K562 (cell line): ENCODE results near the gene WDR1. TPM values are rescaled to one million over a fixed set of nuclear protein-coding genes. Genes with fewer than 3 reads are reported as not detected.

Experiments used
- ATAC-seq: fragments of 200-7000 bp; cut with Tn5 transposase; 3 replicates; pipeline ENCODE4 v1.9.1; 2020; ENCODE audit warnings: moderate library complexity
- BruUV-seq: library from RNA; stranded (reverse); fragments of 400-500 nt; replicated peaks from 2 replicates; lab custom pipeline; 2021; lab: Mats Ljungman, UMichigan
- CTCF ChIA-PET: fragments of 300-600 bp; formaldehyde crosslinking; extraction: SDS; loops from one replicate; lab custom pipeline; 2021; ENCODE audit warnings: low intra/inter-chr PET ratio; lab: Yijun Ruan, JAX
- POLR2A ChIA-PET: fragments of 300-600, 350-650 bp; sonication (Branson Sonifier 250); formaldehyde crosslinking; extraction: SDS; loops from one replicate; lab custom pipeline; 2021; ENCODE audit warnings: antibody characterized with exemption, inconsistent platforms; lab: Yijun Ruan, JAX
- DNase-seq, 4 experiments: peaks; one replicate each; pipeline versions ENCODE4 v3.0.0 to v3.0.0-alpha.2; 2011 to 2018; ENCODE audit warnings: low spot score in 3 of 4, mixed read lengths in 3 of 4; ENCODE audit errors: extremely low read depth in 1 of 4
- FAIRE-seq: peaks from 2 replicates; lab custom pipeline; 2011; peaks lifted over from hg19 to GRCh38; lab: Jason Lieb, UNC
- H2AFZ ChIP-seq: 2 replicates; pipeline ENCODE4 v1.6.0; 2011; ENCODE audit warnings: low read depth, low read length, control low read depth, inconsistent platforms
- H3K27ac ChIP-seq: fragments of 200-600 bp; 3 replicates; pipeline ENCODE4 v1.8.0; 2011; ENCODE audit warnings: low read depth, mild to moderate bottlenecking, control low read depth, inconsistent platforms, low read length, moderate library complexity, mixed read lengths; ENCODE audit errors: extremely low read depth
- H3K27me3 ChIP-seq, 2 experiments: fragments of 300-600 bp in 1 of 2; 2 replicates in 1 of 2; 3 replicates in 1 of 2; pipeline versions ENCODE4 v1.6.0 to v1.8.0; 2011; ENCODE audit warnings: inconsistent platforms in 2 of 2, low read length in 2 of 2, mild to moderate bottlenecking in 1 of 2, mixed read lengths in 1 of 2, moderate library complexity in 1 of 2; ENCODE audit not compliant: control insufficient read depth in 2 of 2, insufficient read depth in 2 of 2
- H3K36me3 ChIP-seq: fragments of 300-600 bp; 3 replicates; pipeline ENCODE4 v1.8.0; 2011; ENCODE audit warnings: mild to moderate bottlenecking, low read length, inconsistent platforms; ENCODE audit not compliant: control insufficient read depth, insufficient read depth
- H3K4me1 ChIP-seq, 2 experiments: fragments of 200-600 bp in 1 of 2; replicated peaks in 1 of 2; 2 replicates in 1 of 2; 3 replicates in 1 of 2; pipeline versions ENCODE4 v1.5.1 to v1.8.0; 2011; ENCODE audit warnings: inconsistent platforms in 2 of 2, low read length in 2 of 2, mild to moderate bottlenecking in 1 of 2, mixed read lengths in 1 of 2, moderate library complexity in 1 of 2; ENCODE audit not compliant: control insufficient read depth in 2 of 2, insufficient read depth in 2 of 2
- H3K4me2 ChIP-seq: 2 replicates; pipeline ENCODE4 v1.6.1; 2011; ENCODE audit warnings: low read length, control low read depth, inconsistent platforms, mixed read lengths; ENCODE audit not compliant: insufficient read depth
- H3K4me3 ChIP-seq: fragments of 200-600 bp; sonication (generic), shearing (Covaris generic); 2 replicates; pipeline ENCODE4 v1.5.1; 2016; ENCODE audit warnings: control low read depth, inconsistent platforms
- H3K79me2 ChIP-seq: fragments of 200-600 bp; 3 replicates; pipeline ENCODE4 v1.8.0; 2011; ENCODE audit warnings: low read length, inconsistent platforms; ENCODE audit not compliant: control insufficient read depth, insufficient read depth
- H3K9ac ChIP-seq, 2 experiments: 2 replicates each; pipeline versions ENCODE4 v1.6.0 to v1.6.1; 2011; ENCODE audit warnings: low read depth in 2 of 2, low read length in 2 of 2, control low read depth in 1 of 2, inconsistent platforms in 1 of 2, mild to moderate bottlenecking in 1 of 2, mixed read lengths in 1 of 2; ENCODE audit not compliant: insufficient read depth in 1 of 2
- H3K9me1 ChIP-seq: one replicate; pipeline ENCODE4 v1.6.0; 2011; ENCODE audit warnings: inconsistent platforms, mild to moderate bottlenecking, low read length, moderate library complexity; ENCODE audit not compliant: control insufficient read depth, insufficient read depth
- H3K9me3 ChIP-seq: replicated peaks from 2 replicates; pipeline ENCODE4 v1.5.1; 2011; ENCODE audit warnings: low read depth, low read length, inconsistent platforms; ENCODE audit not compliant: control insufficient read depth, insufficient read depth
- H4K20me1 ChIP-seq: replicated peaks from 2 replicates; pipeline ENCODE4 v1.6.1; 2011; ENCODE audit warnings: low read length, inconsistent platforms, mixed read lengths; ENCODE audit not compliant: control insufficient read depth, insufficient read depth
- E2F5 ChIP-seq: sonication (generic); formaldehyde crosslinking; IDR thresholded peaks from 2 replicates; pipeline ENCODE4 v1.8.0; 2022; ENCODE audit warnings: mild to moderate bottlenecking, missing genetic modification reagents
- ELF4 ChIP-seq: fragments of 450-650 bp; formaldehyde crosslinking; IDR thresholded peaks from 2 replicates; pipeline ENCODE4 v1.4.0; 2022; ENCODE audit warnings: missing genetic modification characterization
- MECOM ChIP-seq: fragments of 250-450 bp; sonication (Bioruptor Pico); IDR thresholded peaks from 2 replicates; pipeline ENCODE4 v1.8.0; 2022; ENCODE audit warnings: inconsistent platforms
- NCOA1 ChIP-seq: fragments of 450-650 bp; IDR thresholded peaks from 2 replicates; pipeline ENCODE4 v1.6.1; 2016; ENCODE audit warnings: low read depth
- RERE ChIP-seq: sonication (generic); formaldehyde crosslinking; IDR thresholded peaks from 2 replicates; pipeline ENCODE4 v1.8.0; 2023; ENCODE audit warnings: missing genetic modification reagents, mild to moderate bottlenecking, borderline replicate concordance
- SIN3A ChIP-seq, 2 experiments: fragments of 150-350 bp in 1 of 2; IDR thresholded peaks; 2 replicates each; pipeline ENCODE4 v1.6.1; 2011 to 2016; ENCODE audit warnings: borderline replicate concordance in 2 of 2, low read depth in 2 of 2, low read length in 2 of 2, mild to moderate bottlenecking in 2 of 2, moderate library complexity in 2 of 2; ENCODE audit not compliant: control insufficient read depth in 1 of 2
- SIN3B ChIP-seq: fragments of 450-650 bp; IDR thresholded peaks from 2 replicates; pipeline ENCODE4 v1.6.1; 2017; ENCODE audit warnings: low read depth, mild to moderate bottlenecking, moderate library complexity
- SMARCB1 ChIP-seq: IDR thresholded peaks from 2 replicates; pipeline ENCODE4 v1.6.1; 2011; ENCODE audit warnings: improper control_type of control experiment, low read depth; ENCODE audit not compliant: insufficient read length
- SP1 ChIP-seq: sonication (generic); formaldehyde crosslinking; IDR thresholded peaks from 2 replicates; pipeline ENCODE4 v1.8.1; 2022; ENCODE audit warnings: mild to moderate bottlenecking, missing genetic modification reagents
- TBP ChIP-seq: optimal IDR thresholded peaks from 2 replicates; pipeline ENCODE3; 2011; ENCODE audit warnings: low read depth, low read length, improper control_type of control experiment
- ZNF592 ChIP-seq: fragments of 450-650 bp; IDR thresholded peaks from 2 replicates; pipeline ENCODE4 v1.6.1; 2017; ENCODE audit warnings: antibody characterized with exemption, mild to moderate bottlenecking
- WGBS: fragments of 100-300 bp; shearing (Covaris generic); methylation state at CpG from one replicate; pipeline ENCODE4 v1.1.6; 2016; ENCODE audit warnings: low coverage, mixed read lengths; ENCODE audit not compliant: insufficient coverage; ENCODE audit errors: missing lambda C conversion rate; 5-methylcytosine and 5-hydroxymethylcytosine counted together
- in situ Hi-C: fragments of 300-500 bp; cut with MboI; formaldehyde crosslinking; loops from 4 replicates; pipeline ENCODE4 v1.15.0; 2018; ENCODE audit warnings: inconsistent platforms, mixed read lengths
- intact Hi-C: fragments of 100-400 bp; cut with micrococcal nuclease; formaldehyde crosslinking; loops from 2 replicates; pipeline ENCODE4 v1.14.2; 2022
- polyA plus RNA-seq, 8 experiments: library from polyadenylated mRNA; depleted of rRNA in 4 of 8; stranded (reverse) in 5 of 8; unstranded in 3 of 8; fragments of >200 nt; fragmentation: Nextera tagmentation in 2 of 8; fragmentation: Illumina TruSeq in 1 of 8; extraction: Ambion mirVana in 2 of 8; extraction: Trizol in 1 of 8; gene quantifications; 2 replicates each; pipeline versions ENCODE4 v1.2.1 to v1.2.3, GENCODE V29; 2011 to 2014; ENCODE audit warnings: inconsistent platforms in 1 of 8, missing spikeins in 1 of 8
- total RNA-seq, 7 experiments: library from RNA; depleted of rRNA in 6 of 7; stranded (reverse); fragments of >200 nt in 6 of 7; fragmentation: Illumina TruSeq in 2 of 7; extraction: Trizol in 2 of 7; gene quantifications; 2 replicates each; pipeline versions ENCODE4 v1.2.1 to v1.2.3, GENCODE V29; 2011 to 2021; ENCODE audit warnings: low replicate concordance in 1 of 7

WDR1 gene
- total and polyA plus RNA-seq, 9 of the 15 experiments (the other 6 are each of a cell fraction or from before 2014, with no cell fraction given): 16.1 to 213 (median 125) TPM

- no peak for TF ChIP-seq ZNF592
- TF ChIP-seq NCOA1: no peak
- no peak for TF ChIP-seq SIN3B
Measured at GRCh38 chr4:10047967-10048366, 68.6 kb downstream of the WDR1 start (continued).

- POLR2A ChIA-PET: interaction anchor here (0.5 kb wide), 1 partner anchor 17 kb away, joined by 3 read pairs; no protein-coding TSS in a partner anchor
- FAIRE-seq (no peak), ATAC-seq (no peak), DNase-seq (no peak)
- CTCF ChIA-PET: no interaction called here
- in situ Hi-C loops: no loop called here
- Histone ChIP-seq H4K20me1 (no peaks in the 10 kb centered on the region), H3K27me3 (peaks cover 19 to 34% of the 10 kb centered on the region in 2 experiments), H3K4me1 (no peaks in the 10 kb centered on the region), H3K27ac (no peak overlapping the region), H3K79me2 (no peaks in the 10 kb centered on the region), H2AFZ (no peak overlapping the region), H3K4me2 (no peak overlapping the region), H3K9me3 (no peaks in the 10 kb centered on the region), H3K9me1 (no peaks in the 10 kb centered on the region), H3K4me3 (no peak overlapping the region), H3K9ac (no peak overlapping the region), H3K36me3 (no peaks in the 10 kb centered on the region)
- intact Hi-C loops: no loop called here
- 2% methylated on average over 3 of the region's 3 CpGs for WGBS
- no TSS peak for BruUV-seq
- TF ChIP-seq SMARCB1 (no peak), TBP (no peak), E2F5 (CRISPR knock-in tag) (no peak), SIN3A (IDR thresholded peaks at IDR 0.05; ENCODE audit: borderline replicate concordance in 2 of 2, control insufficient read depth in 1 of 2, low read depth in 2 of 2, low read length in 2 of 2) (no peak), SP1 (no peak), ELF4 (CRISPR knock-in tag) (no peak), MECOM (no peak), RERE (no peak)
Measured at GRCh38 chr4:10046471-10046870, 70.1 kb downstream of the WDR1 start.
